ENCODE measurements around the gene PDLIM1. TPM values are rescaled to one million over a fixed set of nuclear protein-coding genes. Genes with fewer than 3 reads are reported as not detected.

PDLIM1 gene
- total and polyA plus RNA-seq, 9 of the 15 experiments (the other 6 are each of a cell fraction or from before 2014, with no cell fraction given): 19.8 to 164 (median 39.1) TPM

- TF ChIP-seq PRDM10 (IDR thresholded peaks at IDR 0.05; ENCODE audit: partially characterized antibody): no peak
- TF ChIP-seq ZNF395 (CRISPR knock-in tag; IDR thresholded peaks at IDR 0.05): no peak
- no peak for TF ChIP-seq KAT7 (CRISPR knock-in tag; IDR thresholded peaks at IDR 0.05; ENCODE audit: borderline replicate concordance)
- no peak for TF ChIP-seq ZNF277 (CRISPR knock-in tag; IDR thresholded peaks at IDR 0.05; ENCODE audit: borderline replicate concordance)
- TF ChIP-seq ZNF12 (CRISPR knock-in tag; IDR thresholded peaks at IDR 0.05): 0 out of 2 replicates have a peak, but pooled peaks have one; percentile 25
- no peak for TF ChIP-seq ZNF830 (CRISPR knock-in tag; IDR thresholded peaks at IDR 0.05)
- no peak for TF ChIP-seq SMAD4 (CRISPR knock-in tag; conservative IDR thresholded peaks at IDR 0.05)
- TF ChIP-seq CHD1 (IDR thresholded peaks at IDR 0.05; ENCODE audit: low read length): no peak
- peak in 1 of 2 experiments; percentile 52; a peak in 1 of 4 replicates for TF ChIP-seq MAZ (CRISPR knock-in tag; conservative IDR thresholded peaks at IDR 0.05 in 1 of 2, IDR thresholded peaks at IDR 0.05 in 1 of 2)
- no peak for TF ChIP-seq ARHGAP35 (IDR thresholded peaks at IDR 0.05; ENCODE audit: partially characterized antibody)
- peak; percentile 78; the same call in 1 of the 2 replicates for TF ChIP-seq POLR2AphosphoS5 (IDR thresholded peaks at IDR 0.05; ENCODE audit: control insufficient read depth, insufficient read depth, low read depth, low read length)
- no peak for TF ChIP-seq ELK3 (CRISPR knock-in tag; IDR thresholded peaks at IDR 0.05)
- TF ChIP-seq SETDB1 (IDR thresholded peaks at IDR 0.05; ENCODE audit: low read length): no peak
- TF ChIP-seq KDM1A (IDR thresholded peaks at IDR 0.05): peak; percentile 46 to 66; a peak in 3 of 4 replicates
- no peak for TF ChIP-seq ZBTB2 (IDR thresholded peaks at IDR 0.05)
- no peak for TF ChIP-seq RUNX1 (IDR thresholded peaks at IDR 0.05; ENCODE audit: low read depth)
- no peak for TF ChIP-seq ZEB2 (IDR thresholded peaks at IDR 0.05)
- TF ChIP-seq PTRF (tag; IDR thresholded peaks at IDR 0.05): no peak
- no peak for TF ChIP-seq NBN (IDR thresholded peaks at IDR 0.05; ENCODE audit: low read depth)
- TF ChIP-seq BRD9 (IDR thresholded peaks at IDR 0.05; ENCODE audit: low read depth, partially characterized antibody): no peak
- TF ChIP-seq XRCC3 (IDR thresholded peaks at IDR 0.05): no peak
- no peak for TF ChIP-seq KLF10 (CRISPR knock-in tag; IDR thresholded peaks at IDR 0.05)
These were observed 6.6 kb upstream of the PDLIM1 start (continued) for GRCh38 chr10:95297402-95297801.

All from K562 (cell line).